Lung (tissue), 12 donors: ENCODE measurements around the gene PIGR. TPM values are rescaled to one million over a fixed set of nuclear protein-coding genes. Genes with fewer than 3 reads are reported as not detected.

Experiments used
- ATAC-seq: fragments of 200-7000 bp; cut with Tn5 transposase; one replicate; pipeline ENCODE4 v1.9.1; 2020; ENCODE audit warnings: moderate number of reproducible peaks; ENCODE audit not compliant: insufficient read depth, low FRiP score
- DNase-seq, 3 donors: peaks; one replicate each; pipeline ENCODE4 v3.0.0-alpha.2; 2013 to 2017
- H3K27ac ChIP-seq, 2 donors: one replicate each; pipeline ENCODE4 v1.5.1; 2013; ENCODE audit warnings: mild to moderate bottlenecking in 2 of 2, moderate library complexity in 2 of 2, control low read depth in 1 of 2, inconsistent platforms in 1 of 2, low read depth in 1 of 2, low read length in 1 of 2
- H3K27me3 ChIP-seq, 3 donors: one replicate each; pipeline ENCODE4 v1.5.1; 2013; ENCODE audit warnings: low read length in 2 of 3; ENCODE audit not compliant: control insufficient read depth in 3 of 3, insufficient read depth in 3 of 3
- H3K36me3 ChIP-seq, 4 donors: one replicate each; pipeline ENCODE4 v1.5.1; 2013; ENCODE audit warnings: low read length in 4 of 4, mild to moderate bottlenecking in 1 of 4, moderate library complexity in 1 of 4; ENCODE audit not compliant: control insufficient read depth in 4 of 4, insufficient read depth in 4 of 4
- H3K4me1 ChIP-seq, 5 donors: one replicate each; pipeline ENCODE4 v1.5.1; 2013; ENCODE audit warnings: low read length in 5 of 5, mild to moderate bottlenecking in 2 of 5, moderate library complexity in 1 of 5; ENCODE audit not compliant: control insufficient read depth in 5 of 5, insufficient read depth in 5 of 5
- H3K4me3 ChIP-seq: one replicate; pipeline ENCODE4 v1.5.1; 2013; ENCODE audit warnings: mild to moderate bottlenecking, control low read depth, moderate library complexity
- H3K9ac ChIP-seq, 2 donors: one replicate each; pipeline ENCODE4 v1.5.1; 2013; ENCODE audit warnings: low read length in 2 of 2, control low read depth in 1 of 2; ENCODE audit not compliant: insufficient read depth in 1 of 2
- H3K9me3 ChIP-seq, 4 donors: one replicate each; pipeline ENCODE4 v1.5.1; 2013; ENCODE audit warnings: low read length in 3 of 4, mild to moderate bottlenecking in 1 of 4, moderate library complexity in 1 of 4; ENCODE audit not compliant: control insufficient read depth in 4 of 4, insufficient read depth in 3 of 4
- WGBS, 2 donors: extraction: QIAGEN DNeasy Blood & Tissue Kit; methylation state at CpG; one replicate each; pipeline ENCODE4 v1.1.7; 2013; 5-methylcytosine and 5-hydroxymethylcytosine counted together
- polyA plus RNA-seq, 2 donors: library from polyadenylated mRNA; stranded (reverse); fragments of 200-250 nt; gene quantifications; one replicate each; pipeline ENCODE4 v1.2.1, GENCODE V29; 2013
- total RNA-seq, 2 donors: library from RNA; depleted of rRNA in 1 of 2; stranded (reverse); fragments of >200 nt in 1 of 2; gene quantifications; one replicate each; pipeline ENCODE4 v1.2.1, GENCODE V29; 2014 to 2021
- TF ChIP-seq, protein P1 (sequence below): IDR thresholded peaks from 2 replicates; pipeline ENCODE4 v1.5.1; 2012; ENCODE audit warnings: mild to moderate bottlenecking; ENCODE audit errors: control extremely low read depth, extremely low read depth
- donor health status: control.
- donor health status: control.
- donor health status: Bipolar disorder and iron deficiency.
- donor health status: healthy.
- donor health status: DM: yes; HTN: yes; CAD: no.

PIGR gene
- total and polyA plus RNA-seq, 4 donors, result 131 to 845 (median 298) TPM

DNA sequence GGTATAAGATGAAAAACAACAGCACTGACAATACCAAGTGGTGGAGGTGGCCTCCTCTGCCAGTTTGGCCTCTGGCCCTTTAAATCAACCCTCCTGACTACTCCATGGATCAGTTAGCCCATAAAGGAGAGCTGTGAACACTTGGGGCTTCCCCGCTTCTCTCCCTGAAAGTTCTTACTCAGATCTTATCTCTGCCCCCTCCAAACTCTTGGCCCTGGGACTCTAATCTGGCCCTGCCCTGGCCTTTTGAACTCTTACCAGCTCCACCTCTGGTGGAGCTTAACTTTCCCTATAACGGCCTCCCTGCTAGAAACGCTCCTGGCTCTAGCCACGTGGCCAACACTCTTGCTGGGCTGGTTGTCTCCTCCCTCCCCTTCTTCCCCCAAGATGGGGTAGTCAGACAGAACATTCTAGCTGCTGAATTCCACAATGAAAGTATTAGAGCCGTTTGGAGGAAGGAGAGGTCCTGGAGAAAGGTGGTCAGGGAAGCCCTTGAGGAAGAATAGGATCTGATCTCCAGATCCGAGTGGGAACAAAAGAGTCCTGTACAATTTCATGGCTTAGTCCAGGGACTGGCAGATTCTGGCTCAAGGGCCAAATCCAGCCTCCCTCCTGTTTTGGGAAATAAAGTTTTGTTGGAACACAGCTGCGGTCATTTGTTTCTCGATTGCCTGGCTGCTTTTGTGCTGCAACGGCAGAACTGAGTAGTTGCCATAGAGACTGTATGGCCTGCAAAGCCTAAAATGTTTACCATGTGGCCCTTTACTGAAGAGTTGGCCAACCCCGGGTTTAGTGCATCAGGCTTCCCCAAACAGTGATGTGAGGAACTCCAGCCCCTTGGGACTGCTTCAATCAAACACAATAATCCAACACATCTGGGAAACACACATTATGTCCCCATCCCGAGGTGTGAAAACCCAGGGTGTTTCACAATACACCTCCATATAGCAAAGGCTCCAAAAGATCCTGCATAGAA lies 9.5 kb upstream of the PIGR start:
- Histone ChIP-seq H3K36me3 (no peaks in the 10 kb centered on the region), H3K27me3 (no peaks in the 10 kb centered on the region), H3K9ac (no peak overlapping the region), H3K4me3 (no peak overlapping the region), H3K4me1 (peaks cover 0 to 13% (median 0%) of the 10 kb centered on the region in 5 donors), H3K9me3 (no peaks in the 10 kb centered on the region), H3K27ac (peak overlapping the region in 1 of 2 donors; percentile 20)
- TF ChIP-seq, protein P1, sequence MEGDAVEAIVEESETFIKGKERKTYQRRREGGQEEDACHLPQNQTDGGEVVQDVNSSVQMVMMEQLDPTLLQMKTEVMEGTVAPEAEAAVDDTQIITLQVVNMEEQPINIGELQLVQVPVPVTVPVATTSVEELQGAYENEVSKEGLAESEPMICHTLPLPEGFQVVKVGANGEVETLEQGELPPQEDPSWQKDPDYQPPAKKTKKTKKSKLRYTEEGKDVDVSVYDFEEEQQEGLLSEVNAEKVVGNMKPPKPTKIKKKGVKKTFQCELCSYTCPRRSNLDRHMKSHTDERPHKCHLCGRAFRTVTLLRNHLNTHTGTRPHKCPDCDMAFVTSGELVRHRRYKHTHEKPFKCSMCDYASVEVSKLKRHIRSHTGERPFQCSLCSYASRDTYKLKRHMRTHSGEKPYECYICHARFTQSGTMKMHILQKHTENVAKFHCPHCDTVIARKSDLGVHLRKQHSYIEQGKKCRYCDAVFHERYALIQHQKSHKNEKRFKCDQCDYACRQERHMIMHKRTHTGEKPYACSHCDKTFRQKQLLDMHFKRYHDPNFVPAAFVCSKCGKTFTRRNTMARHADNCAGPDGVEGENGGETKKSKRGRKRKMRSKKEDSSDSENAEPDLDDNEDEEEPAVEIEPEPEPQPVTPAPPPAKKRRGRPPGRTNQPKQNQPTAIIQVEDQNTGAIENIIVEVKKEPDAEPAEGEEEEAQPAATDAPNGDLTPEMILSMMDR, result no peak
- DNase-seq, result peak; percentile 19 to 61 (median 47)
- WGBS, 2 donors, result 49 to 78% methylated on average over 11 of the region's 11 CpGs
- ATAC-seq, result peak; percentile 27

DNA sequence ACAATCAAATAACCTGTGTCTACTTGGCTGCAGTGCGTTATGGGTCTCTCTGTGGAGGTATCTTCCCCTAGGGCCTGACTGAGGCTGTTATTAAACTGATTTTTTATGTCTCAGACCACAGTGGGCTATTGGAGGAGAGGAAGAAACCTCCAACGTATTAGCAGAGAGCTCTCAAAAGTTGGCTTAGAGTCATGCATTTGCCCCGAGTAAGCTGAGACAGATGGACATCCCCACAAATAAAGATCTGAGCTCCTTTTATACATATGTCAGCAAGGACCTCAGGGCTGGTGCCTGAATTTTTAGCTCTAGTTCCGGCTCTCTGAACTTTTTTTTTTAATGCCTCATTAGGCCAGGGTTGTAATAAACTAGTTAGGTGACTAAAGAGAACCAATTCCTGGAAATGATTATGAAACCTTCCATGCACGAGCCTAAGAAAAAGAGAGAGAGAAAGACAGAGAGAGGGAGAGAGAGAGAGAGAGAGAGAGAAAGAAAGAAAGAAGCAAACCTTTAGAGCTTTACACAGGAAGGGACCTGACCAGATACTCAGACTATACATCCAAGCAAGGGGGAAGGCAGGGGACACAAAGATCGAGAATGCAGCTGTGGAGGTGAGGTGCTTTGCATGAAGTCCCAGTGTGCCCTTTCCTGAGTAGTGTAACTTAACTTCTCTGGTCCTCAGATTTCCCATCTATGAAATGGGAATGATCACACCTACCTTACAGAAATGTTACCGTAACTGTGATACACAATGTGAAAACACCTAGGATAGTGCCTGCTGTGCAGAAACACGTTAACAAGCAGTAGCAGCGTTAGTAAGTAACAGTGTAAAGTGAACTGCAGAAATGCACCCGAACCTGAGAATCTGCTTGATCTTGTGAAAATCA lies 8.4 kb upstream of the PIGR start:
- Histone ChIP-seq H3K9me3 (no peaks in the 10 kb centered on the region), H3K36me3 (no peaks in the 10 kb centered on the region), H3K9ac (no peak overlapping the region), H3K4me1 (peaks cover 0 to 13% (median 0%) of the 10 kb centered on the region in 5 donors), H3K27ac (peak overlapping the region in 1 of 2 donors; percentile 65), H3K4me3 (no peak overlapping the region), H3K27me3 (no peaks in the 10 kb centered on the region)
- no peak for DNase-seq
- ATAC-seq, result no peak
- TF ChIP-seq, protein P1, result no peak
- WGBS, 2 donors, result 65 to 77% methylated on average over 10 of the region's 10 CpGs

DNA sequence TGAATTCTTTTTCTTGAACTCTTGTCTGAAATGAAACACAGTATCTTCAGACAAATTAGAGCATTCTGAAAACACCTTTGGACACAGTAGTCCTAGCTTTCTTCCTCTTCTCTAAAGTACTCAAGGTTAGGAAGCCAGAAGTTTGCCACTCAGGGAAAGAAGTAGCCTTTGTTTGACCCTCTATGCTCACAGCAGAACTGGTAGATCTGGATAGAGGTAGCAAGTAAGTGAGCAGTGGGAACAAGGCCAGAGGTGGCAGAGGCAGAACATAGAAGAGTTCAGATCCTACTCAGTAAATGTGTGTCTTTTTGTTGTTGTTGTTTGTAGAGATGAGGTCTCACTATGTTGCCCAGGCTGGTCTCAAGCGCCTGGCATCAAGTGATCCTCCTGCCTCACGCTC lies 7.4 kb upstream of the PIGR start:
- H3K4me3 ChIP-seq, result no peak overlapping the region
- H3K9me3 ChIP-seq, result no peaks in the 10 kb centered on the region
- DNase-seq, result peak; percentile 30 to 72 (median 40)
- 89 to 95% methylated on average over 2 of the region's 2 CpGs for WGBS, 2 donors
- TF ChIP-seq, protein P1, result no peak
- H3K9ac ChIP-seq, result no peak overlapping the region
- peaks cover 0 to 13% (median 0%) of the 10 kb centered on the region in 5 donors for H3K4me1 ChIP-seq
- H3K36me3 ChIP-seq, result no peaks in the 10 kb centered on the region
- no peaks in the 10 kb centered on the region for H3K27me3 ChIP-seq
- H3K27ac ChIP-seq, result peak overlapping the region in 1 of 2 donors; percentile 65
- ATAC-seq, result no peak
